H7 (cell line): ENCODE measurements around the gene PTBP3. TPM values are rescaled to one million over a fixed set of nuclear protein-coding genes. Genes with fewer than 3 reads are reported as not detected.
"Not testable (repeated sequence)": the region's sequence is repeated elsewhere in the genome, so short reads cannot be mapped to it uniquely, and the experiment has no call there.

ENCODE experiments used
- DNase-seq: peaks from one replicate; pipeline ENCODE4 v3.0.0; 2012
- H3K27me3 ChIP-seq: 2 replicates; pipeline ENCODE4 v1.6.0; 2011; ENCODE audit warnings: mild to moderate bottlenecking, low read length; ENCODE audit not compliant: control insufficient read depth, insufficient read depth
- H3K36me3 ChIP-seq: replicated peaks from 2 replicates; pipeline ENCODE4 v1.5.1; 2011; ENCODE audit warnings: low read length; ENCODE audit not compliant: control insufficient read depth, insufficient read depth
- H3K4me3 ChIP-seq: 2 replicates; pipeline ENCODE4 v1.5.1; 2011; ENCODE audit warnings: low read depth, mild to moderate bottlenecking, control low read depth, low read length, moderate library complexity; ENCODE audit not compliant: insufficient read depth
- total RNA-seq: library from RNA; depleted of rRNA; stranded (reverse); fragments of >200 nt; shearing (Covaris generic); gene quantifications from 2 replicates; pipeline ENCODE4 v1.2.3, GENCODE V29; 2014

Gene PTBP3
- total RNA-seq, 1 experiment from 2014 or later: 57.5 TPM

GRCh38 chr9:112316258-112316943 lies 17.0 kb downstream of the PTBP3 start:
- Histone ChIP-seq H3K27me3 (no peaks in the 10 kb centered on the region), H3K4me3 (no peak overlapping the region), H3K36me3 (no peaks in the 10 kb centered on the region)
- no peak for DNase-seq

DNA sequence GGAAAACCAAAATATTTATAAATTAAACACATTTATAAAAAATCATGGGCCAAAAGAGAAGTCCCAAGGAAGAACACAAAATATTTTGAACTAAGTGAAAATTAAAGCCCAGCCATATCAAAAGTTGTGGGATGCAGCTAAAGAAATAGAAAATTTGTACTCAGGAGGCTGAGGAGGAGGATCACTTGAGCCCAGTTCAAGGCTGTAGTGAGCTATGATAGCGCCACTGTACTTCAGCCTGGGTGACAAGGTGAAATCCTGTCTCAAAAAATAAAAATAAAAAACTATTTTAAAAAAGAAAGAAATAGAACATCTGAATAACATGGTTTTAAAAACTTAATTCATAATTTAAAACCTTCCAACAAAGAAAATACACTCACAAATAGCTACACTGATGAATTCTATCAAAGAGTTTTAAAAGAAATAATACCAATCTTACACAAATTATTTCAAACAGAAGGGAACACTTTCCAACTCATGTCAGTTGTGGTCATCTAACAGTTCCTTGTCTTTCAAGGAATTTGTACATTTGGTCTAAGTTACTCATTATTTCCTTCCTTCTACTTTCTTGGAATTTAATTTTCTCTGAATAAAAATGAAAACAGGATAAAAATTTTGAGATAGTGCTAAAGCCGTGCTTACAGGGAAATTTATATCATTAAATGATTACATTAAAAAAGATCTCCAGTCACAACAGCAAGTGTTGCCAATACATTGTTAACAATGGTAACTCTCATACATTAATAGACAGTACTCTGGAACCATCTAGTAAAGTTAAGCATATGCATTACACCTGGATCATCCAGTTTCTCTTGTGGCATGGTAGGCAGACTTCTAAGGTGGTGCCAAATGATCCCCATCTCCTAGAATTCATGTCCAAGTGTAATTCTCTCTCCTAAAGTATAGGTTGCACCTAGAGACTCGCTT lies 17.8 kb downstream of the PTBP3 start:
- Histone ChIP-seq H3K27me3 (no peaks in the 10 kb centered on the region), H3K36me3 (no peaks in the 10 kb centered on the region), H3K4me3 (no peak overlapping the region)
- no peak for DNase-seq

DNA sequence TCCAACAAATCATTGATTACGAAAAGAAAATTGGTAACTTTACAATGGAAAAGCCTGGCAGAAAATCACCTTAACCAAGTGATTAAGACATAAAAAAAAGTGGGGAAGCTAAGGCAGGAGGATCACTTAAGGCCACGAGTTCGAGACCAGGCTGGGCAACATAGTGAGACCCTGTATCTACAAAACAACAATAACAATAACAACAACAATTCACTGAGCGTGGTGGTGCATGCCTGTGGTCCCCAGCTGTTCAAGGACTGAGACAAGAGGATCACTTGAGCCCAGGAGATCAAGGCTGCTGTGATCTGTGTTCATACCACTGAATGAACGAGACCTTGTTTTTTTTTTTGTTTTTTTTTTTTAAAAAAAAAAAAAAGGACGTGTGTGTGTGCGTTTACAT lies 21.3 kb downstream of the PTBP3 start:
- DNase-seq: no peak
- H3K27me3 ChIP-seq: no peaks in the 10 kb centered on the region
- no peaks in the 10 kb centered on the region for H3K36me3 ChIP-seq
- no peak overlapping the region for H3K4me3 ChIP-seq

DNA sequence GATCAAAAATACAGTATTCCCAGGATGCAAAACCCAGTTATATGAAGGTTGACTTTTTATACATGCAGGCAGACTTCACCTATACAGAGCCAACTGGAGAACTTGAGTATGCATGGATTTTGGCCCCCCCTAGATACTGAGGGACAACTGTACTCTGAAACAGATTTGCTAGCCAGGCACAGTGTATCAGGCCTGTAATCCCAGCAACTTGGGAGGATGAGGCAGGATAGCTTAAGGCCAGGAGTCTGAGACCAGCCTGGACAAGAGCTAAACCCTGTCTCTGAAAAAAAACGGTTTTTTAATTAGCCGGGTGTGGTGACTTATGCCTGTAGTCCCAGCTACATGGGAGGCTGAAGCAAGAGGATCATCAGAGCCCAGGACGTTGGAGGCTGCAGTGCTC lies 21.9 kb downstream of the PTBP3 start:
- no peaks in the 10 kb centered on the region for H3K36me3 ChIP-seq
- no peaks in the 10 kb centered on the region for H3K27me3 ChIP-seq
- H3K4me3 ChIP-seq: no peak overlapping the region
- no peak for DNase-seq

GRCh38 chr9:112310826-112311225 lies 22.6 kb downstream of the PTBP3 start:
- Histone ChIP-seq H3K27me3 (no peaks in the 10 kb centered on the region), H3K4me3 (no peak overlapping the region), H3K36me3 (no peaks in the 10 kb centered on the region)
- peak; percentile 22 for DNase-seq

DNA sequence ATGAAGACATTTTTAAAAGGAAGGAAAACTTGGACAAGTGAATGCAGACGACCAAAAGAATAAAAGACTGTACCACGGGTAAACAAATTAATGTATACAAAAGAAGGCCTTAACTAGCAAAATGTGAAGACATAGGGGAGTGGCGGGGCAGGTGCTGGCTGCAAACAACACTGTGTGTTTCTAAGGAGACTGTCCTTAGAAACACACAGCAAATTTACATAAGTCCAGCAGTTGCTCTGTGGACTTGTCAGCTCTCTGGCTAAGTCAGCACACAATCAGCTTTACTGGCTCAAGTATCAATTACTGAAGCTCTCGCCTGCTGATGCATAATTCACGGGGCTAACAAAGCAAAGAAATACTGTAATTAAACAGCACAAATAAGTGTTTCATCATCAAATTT lies 24.8 kb downstream of the PTBP3 start:
- Histone ChIP-seq H3K4me3 (no peak overlapping the region), H3K36me3 (no peaks in the 10 kb centered on the region), H3K27me3 (no peaks in the 10 kb centered on the region)
- peak; percentile 37 for DNase-seq

GRCh38 chr9:112301420-112301819 lies 32.0 kb downstream of the PTBP3 start:
- no peak overlapping the region for H3K4me3 ChIP-seq
- no peak for DNase-seq
- no peaks in the 10 kb centered on the region for H3K36me3 ChIP-seq
- no peaks in the 10 kb centered on the region for H3K27me3 ChIP-seq

- no peak for DNase-seq
- H3K4me3 ChIP-seq: no peak overlapping the region
- no peaks in the 10 kb centered on the region for H3K36me3 ChIP-seq
- H3K27me3 ChIP-seq: no peaks in the 10 kb centered on the region
Observed at GRCh38 chr9:112299514-112299913, 33.9 kb downstream of the PTBP3 start.

- H3K27me3 ChIP-seq: no peaks in the 10 kb centered on the region
- no peaks in the 10 kb centered on the region for H3K36me3 ChIP-seq
- H3K4me3 ChIP-seq: no peak overlapping the region
- DNase-seq: no peak
Observed at GRCh38 chr9:112296929-112297328, 36.5 kb downstream of the PTBP3 start.

DNA sequence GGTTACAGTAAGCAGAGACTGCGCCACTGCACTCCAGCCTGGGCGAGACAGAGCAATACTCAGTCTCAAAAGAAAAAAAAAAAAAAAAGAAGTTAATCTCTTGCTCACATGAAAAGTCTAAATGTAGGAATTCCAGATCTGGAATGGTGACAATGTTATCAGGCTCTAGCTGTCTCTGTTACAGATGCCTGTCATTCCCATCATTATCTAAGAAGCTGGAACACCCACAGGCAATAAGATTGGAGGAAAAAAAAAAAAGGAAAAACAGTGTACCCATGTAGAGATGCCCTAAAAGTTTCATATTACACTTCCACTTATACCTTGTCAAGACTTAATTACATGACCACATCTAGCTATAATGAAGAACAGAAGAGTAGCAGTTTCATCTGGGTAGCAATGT lies 38.2 kb downstream of the PTBP3 start:
- DNase-seq: no peak
- H3K4me3 ChIP-seq: no peak overlapping the region
- no peaks in the 10 kb centered on the region for H3K27me3 ChIP-seq
- no peaks in the 10 kb centered on the region for H3K36me3 ChIP-seq

DNA sequence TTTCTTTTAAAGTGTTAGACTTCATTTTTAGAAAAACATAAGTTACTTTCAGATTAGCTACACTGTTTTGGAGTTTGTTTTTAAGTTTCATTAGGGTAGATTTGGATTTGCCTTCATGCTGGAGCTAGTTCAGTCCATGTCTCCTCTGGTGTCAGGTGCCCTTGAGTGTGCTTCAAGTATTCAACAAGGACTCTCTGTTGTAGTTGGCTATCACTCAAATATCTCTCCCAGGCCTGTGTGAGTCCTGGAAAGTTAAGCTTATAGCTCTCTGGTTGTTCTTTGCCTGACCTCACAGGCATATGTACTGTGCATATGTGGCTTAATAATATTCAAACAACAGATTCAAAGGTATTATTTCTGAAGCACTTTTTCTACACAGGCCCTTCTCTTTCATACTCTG lies 45.4 kb downstream of the PTBP3 start:
- no peak for DNase-seq
- Histone ChIP-seq H3K4me3 (no peak overlapping the region), H3K27me3 (no peaks in the 10 kb centered on the region), H3K36me3 (peaks cover 4% of the 10 kb centered on the region)

DNA sequence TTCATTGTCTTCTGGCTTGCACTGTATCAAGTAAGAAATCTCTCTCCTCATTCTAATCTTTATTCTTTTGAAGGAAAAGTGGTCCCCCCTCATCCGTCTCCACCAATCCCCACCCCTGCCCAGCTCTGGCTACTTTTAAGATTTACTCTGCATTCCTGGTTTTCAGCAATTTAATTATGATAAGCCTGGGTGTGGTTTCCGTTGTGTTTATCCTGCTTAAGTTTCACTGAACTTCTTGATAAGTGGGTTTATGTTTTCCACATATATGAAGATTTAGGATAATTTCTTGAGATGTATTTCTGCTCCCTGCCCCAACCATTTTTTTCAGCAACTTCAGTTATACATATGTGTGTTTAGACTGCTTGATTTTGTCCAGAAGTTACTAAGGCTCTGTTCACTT lies 46.5 kb downstream of the PTBP3 start:
- Histone ChIP-seq H3K27me3 (no peaks in the 10 kb centered on the region), H3K36me3 (peaks cover 4% of the 10 kb centered on the region), H3K4me3 (no peak overlapping the region)
- no peak for DNase-seq

DNA sequence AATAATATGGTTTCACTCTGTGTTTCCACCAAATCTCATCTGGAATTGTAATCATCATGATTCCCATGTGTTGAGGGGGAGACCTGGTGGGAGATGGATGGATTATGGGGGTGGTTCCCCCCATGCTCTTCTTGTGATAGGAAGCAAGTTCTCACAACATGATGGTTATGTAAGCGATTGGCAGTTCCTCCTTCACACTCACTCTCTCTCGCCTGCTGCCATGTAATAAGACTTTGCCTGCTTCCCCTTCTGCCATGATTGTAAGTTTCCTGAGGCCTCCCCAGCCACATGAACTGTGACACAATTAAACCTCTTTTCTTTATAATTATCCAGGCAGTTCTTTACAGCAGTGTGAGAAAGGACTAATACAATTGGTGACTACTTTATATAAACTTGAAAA lies 48.4 kb downstream of the PTBP3 start:
- DNase-seq: no peak
- Histone ChIP-seq H3K36me3 (peaks cover 4% of the 10 kb centered on the region), H3K27me3 (no peaks in the 10 kb centered on the region), H3K4me3 (no peak overlapping the region)

GRCh38 chr9:112283582-112284253 lies 49.7 kb downstream of the PTBP3 start:
- DNase-seq: no peak
- no peak overlapping the region for H3K4me3 ChIP-seq

GRCh38 chr9:112282841-112283240 lies 50.6 kb downstream of the PTBP3 start:
- not testable (repeated sequence) for H3K27me3 ChIP-seq, DNase-seq, H3K36me3 ChIP-seq, H3K4me3 ChIP-seq

More at GRCh38 chr9:112283582-112284253, 49.7 kb downstream of the PTBP3 start:
- Histone ChIP-seq H3K27me3 (no peaks in the 10 kb centered on the region), H3K36me3 (peaks cover 4% of the 10 kb centered on the region)
